H9 (cell line): Measurements from ENCODE around the gene CYCS. TPM values are rescaled to one million over a fixed set of nuclear protein-coding genes. Genes with fewer than 3 reads are reported as not detected.

Source experiments
- DNase-seq: peaks from one replicate; pipeline ENCODE4 v3.0.0-alpha.2; 2017
- H2AFZ ChIP-seq: one replicate; pipeline ENCODE4 v1.6.1; 2013; ENCODE audit warnings: mild to moderate bottlenecking, low read length, control low read depth, moderate library complexity
- H2AK5ac ChIP-seq: 2 replicates; pipeline ENCODE4 v1.6.1; 2013; ENCODE audit warnings: low read length, control low read depth, mixed read lengths; ENCODE audit not compliant: insufficient read length
- H2BK120ac ChIP-seq: one replicate; pipeline ENCODE4 v1.6.1; 2013; ENCODE audit warnings: low read depth, mild to moderate bottlenecking, low read length, control low read depth, inconsistent platforms; ENCODE audit not compliant: poor library complexity, severe bottlenecking
- H2BK12ac ChIP-seq: 2 replicates; pipeline ENCODE4 v1.6.1; 2013; ENCODE audit warnings: low read length, control low read depth, mixed read lengths, low read depth; ENCODE audit not compliant: insufficient read length
- H2BK15ac ChIP-seq: 2 replicates; pipeline ENCODE4 v1.6.1; 2013; ENCODE audit warnings: low read depth, low read length, control low read depth
- H2BK20ac ChIP-seq: one replicate; pipeline ENCODE4 v1.6.1; 2013; ENCODE audit warnings: low read depth, mild to moderate bottlenecking, low read length, control low read depth, inconsistent platforms; ENCODE audit not compliant: poor library complexity, severe bottlenecking
- H2BK5ac ChIP-seq: 2 replicates; pipeline ENCODE4 v1.6.1; 2013; ENCODE audit warnings: low read length, control low read depth, mixed read lengths; ENCODE audit not compliant: insufficient read length
- H3K14ac ChIP-seq: 2 replicates; pipeline ENCODE4 v1.6.1; 2013; ENCODE audit warnings: low read length, control low read depth; ENCODE audit not compliant: insufficient read depth
- H3K18ac ChIP-seq: 2 replicates; pipeline ENCODE4 v1.6.1; 2013; ENCODE audit warnings: low read depth, mild to moderate bottlenecking, mixed read lengths, low read length, control low read depth; ENCODE audit not compliant: insufficient read length
- H3K23ac ChIP-seq: 2 replicates; pipeline ENCODE4 v1.6.1; 2013; ENCODE audit warnings: low read length, control low read depth, mixed read lengths, low read depth; ENCODE audit not compliant: insufficient read length
- H3K23me2 ChIP-seq: 2 replicates; pipeline ENCODE4 v1.6.1; 2013; ENCODE audit warnings: low read depth, mild to moderate bottlenecking, mixed read lengths, low read length, control low read depth; ENCODE audit not compliant: insufficient read length, poor library complexity, severe bottlenecking
- H3K27ac ChIP-seq: 2 replicates; pipeline ENCODE4 v1.5.1; 2013; ENCODE audit warnings: low read length, control low read depth, mixed read lengths, low read depth; ENCODE audit not compliant: insufficient read length
- H3K27me3 ChIP-seq: 2 replicates; pipeline ENCODE4 v1.6.1; 2013; ENCODE audit warnings: low read length, control low read depth, inconsistent platforms; ENCODE audit not compliant: insufficient read depth
- H3K4ac ChIP-seq: 2 replicates; pipeline ENCODE4 v1.6.1; 2013; ENCODE audit warnings: low read depth, mild to moderate bottlenecking, control low read depth, inconsistent platforms, low read length, moderate library complexity
- H3K4me1 ChIP-seq: 2 replicates; pipeline ENCODE4 v1.6.1; 2013; ENCODE audit warnings: low read length, control low read depth, inconsistent platforms; ENCODE audit not compliant: insufficient read depth
- H3K4me2 ChIP-seq: 2 replicates; pipeline ENCODE4 v1.6.1; 2013; ENCODE audit warnings: low read length, control low read depth, mixed read lengths; ENCODE audit not compliant: insufficient read length, insufficient read depth
- H3K56ac ChIP-seq: 2 replicates; pipeline ENCODE4 v1.6.1; 2013; ENCODE audit warnings: low read depth, mild to moderate bottlenecking, mixed read lengths, low read length, control low read depth; ENCODE audit not compliant: insufficient read length
- H3K79me1 ChIP-seq: 2 replicates; pipeline ENCODE4 v1.6.1; 2013; ENCODE audit warnings: low read depth, mild to moderate bottlenecking, moderate library complexity, low read length, control low read depth, inconsistent platforms; ENCODE audit not compliant: insufficient read depth, poor library complexity, severe bottlenecking
- H3K79me2 ChIP-seq: 2 replicates; pipeline ENCODE4 v1.6.1; 2013; ENCODE audit warnings: low read length, control low read depth, inconsistent platforms; ENCODE audit not compliant: insufficient read depth
- H3K9ac ChIP-seq: 2 replicates; pipeline ENCODE4 v1.6.1; 2013; ENCODE audit warnings: low read length, control low read depth, mixed read lengths; ENCODE audit not compliant: insufficient read length; ENCODE audit errors: extremely low read depth
- H3K9me3 ChIP-seq: one replicate; pipeline ENCODE4 v1.6.1; 2013; ENCODE audit warnings: low read depth, low read length, inconsistent platforms; ENCODE audit not compliant: control insufficient read depth
- H3T11ph ChIP-seq: one replicate; pipeline ENCODE4 v1.6.1; 2013; ENCODE audit warnings: mild to moderate bottlenecking, low read length, control low read depth, inconsistent platforms
- H4K20me1 ChIP-seq: one replicate; pipeline ENCODE4 v1.6.1; 2013; ENCODE audit not compliant: control insufficient read depth, insufficient read length, insufficient read depth
- H4K5ac ChIP-seq: 2 replicates; pipeline ENCODE4 v1.6.1; 2013; ENCODE audit warnings: low read depth, mild to moderate bottlenecking, mixed read lengths, low read length, control low read depth; ENCODE audit not compliant: insufficient read length
- H4K8ac ChIP-seq: replicated peaks from 2 replicates; pipeline ENCODE4 v1.6.1; 2013; ENCODE audit warnings: low read length, control low read depth, mixed read lengths, low read depth; ENCODE audit not compliant: insufficient read length
- H4K91ac ChIP-seq: 2 replicates; pipeline ENCODE4 v1.6.1; 2013; ENCODE audit warnings: low read depth, mild to moderate bottlenecking, moderate library complexity, mixed read lengths, low read length, control low read depth; ENCODE audit not compliant: insufficient read length
- H3K27ac Mint-ChIP-seq, 3 experiments: 2 replicates in 2 of 3; 3 replicates in 1 of 3; pipeline ENCODE4 v1.8.0; 2020 to 2021; ENCODE audit warnings: mixed read lengths in 3 of 3, mild to moderate bottlenecking in 1 of 3, moderate library complexity in 1 of 3
- H3K27me3 Mint-ChIP-seq: 2 replicates; pipeline ENCODE4 v1.8.0; 2021; ENCODE audit warnings: low read depth, mild to moderate bottlenecking, moderate library complexity, mixed read lengths
- H3K36me3 Mint-ChIP-seq, 3 experiments: 2 replicates in 2 of 3; 3 replicates in 1 of 3; pipeline ENCODE4 v1.8.0; 2020 to 2021; ENCODE audit warnings: low read depth in 3 of 3, mixed read lengths in 3 of 3; ENCODE audit not compliant: insufficient read depth in 1 of 3
- H3K4me1 Mint-ChIP-seq, 2 experiments: 2 replicates each; pipeline ENCODE4 v1.8.0; 2020; ENCODE audit warnings: mixed read lengths in 2 of 2
- H3K4me3 Mint-ChIP-seq, 2 experiments: 2 replicates in 1 of 2; 3 replicates in 1 of 2; pipeline ENCODE4 v1.8.0; 2020 to 2021; ENCODE audit warnings: mild to moderate bottlenecking in 2 of 2, mixed read lengths in 2 of 2, moderate library complexity in 1 of 2
- H3K9me3 Mint-ChIP-seq, 2 experiments: 2 replicates in 1 of 2; 3 replicates in 1 of 2; pipeline ENCODE4 v1.8.0; 2020; ENCODE audit warnings: mild to moderate bottlenecking in 2 of 2, mixed read lengths in 2 of 2, moderate library complexity in 1 of 2
- CTCF ChIP-seq: fragments of 200-600 bp; sonication (generic); conservative IDR thresholded peaks from 3 replicates; pipeline ENCODE4 v1.8.0; 2021; ENCODE audit warnings: antibody characterized with exemption, mild to moderate bottlenecking
- WGBS: extraction: QIAGEN DNeasy Blood & Tissue Kit; methylation state at CpG from one replicate; pipeline ENCODE4 v1.1.7; 2013; ENCODE audit warnings: missing lambda C conversion rate, low lambda C conversion rate, mixed read lengths; ENCODE audit not compliant: insufficient read length; ENCODE audit errors: extremely low coverage; 5-methylcytosine and 5-hydroxymethylcytosine counted together
- total RNA-seq: library from RNA; stranded (reverse); gene quantifications from 2 replicates; pipeline ENCODE4 v1.2.1, GENCODE V29; 2021

The CYCS gene
- total RNA-seq, 1 experiment from 2014 or later = 209 TPM

GRCh38 chr7:25149836-25150235 lies 24.8 kb upstream of the CYCS start:
- H3K4me3 Mint-ChIP-seq = no peak overlapping the region
- Histone ChIP-seq H2BK15ac (no peak overlapping the region; the same call in 1 of the 2 replicates), H3K4me1 (no peaks in the 10 kb centered on the region), H2BK20ac (no peak overlapping the region), H3K18ac (no peak overlapping the region), H4K20me1 (no peaks in the 10 kb centered on the region), H2AFZ (no peak overlapping the region), H4K8ac (no peak overlapping the region), H3K4me2 (no peak overlapping the region), H3T11ph (no peak overlapping the region), H3K4ac (no peak overlapping the region), H3K79me1 (no peaks in the 10 kb centered on the region), H3K56ac (no peak overlapping the region), H3K9ac (no peak overlapping the region), H2BK5ac (no peak overlapping the region), H3K79me2 (no peaks in the 10 kb centered on the region), H3K23me2 (no peaks in the 10 kb centered on the region), H3K23ac (no peak overlapping the region), H2AK5ac (no peak overlapping the region), H4K5ac (no peak overlapping the region), H3K27me3 (no peaks in the 10 kb centered on the region), H2BK120ac (no peak overlapping the region), H2BK12ac (no peak overlapping the region), H4K91ac (no peak overlapping the region), H3K27ac (no peak overlapping the region), H3K14ac (no peak overlapping the region; the same call in 1 of the 2 replicates), H3K9me3 (no peaks in the 10 kb centered on the region)
- peaks cover 2% of the 10 kb centered on the region; the same call in 1 of the 2 replicates for H3K27me3 Mint-ChIP-seq
- no peaks in the 10 kb centered on the region for H3K9me3 Mint-ChIP-seq
- H3K36me3 Mint-ChIP-seq = no peaks in the 10 kb centered on the region
- no peak for TF ChIP-seq CTCF
- H3K4me1 Mint-ChIP-seq = peaks cover 19% of the 10 kb centered on the region in 2 experiments
- H3K27ac Mint-ChIP-seq = peak overlapping the region in 2 of 3 experiments; percentile 42 to 95; a peak in 4 of 7 replicates
- no CpG with 5 or more reads among the region's 1 CpG for WGBS
- DNase-seq = peak; percentile 78
